Measurements from ENCODE around the gene RBM3. TPM values are rescaled to one million over a fixed set of nuclear protein-coding genes. Genes with fewer than 3 reads are reported as not detected.
A peak's percentile ranks its signal among the peaks of the same experiment; 100 is the strongest.

The RBM3 gene
- total RNA-seq, 1 donor from 2014 or later = 130 TPM

DNA sequence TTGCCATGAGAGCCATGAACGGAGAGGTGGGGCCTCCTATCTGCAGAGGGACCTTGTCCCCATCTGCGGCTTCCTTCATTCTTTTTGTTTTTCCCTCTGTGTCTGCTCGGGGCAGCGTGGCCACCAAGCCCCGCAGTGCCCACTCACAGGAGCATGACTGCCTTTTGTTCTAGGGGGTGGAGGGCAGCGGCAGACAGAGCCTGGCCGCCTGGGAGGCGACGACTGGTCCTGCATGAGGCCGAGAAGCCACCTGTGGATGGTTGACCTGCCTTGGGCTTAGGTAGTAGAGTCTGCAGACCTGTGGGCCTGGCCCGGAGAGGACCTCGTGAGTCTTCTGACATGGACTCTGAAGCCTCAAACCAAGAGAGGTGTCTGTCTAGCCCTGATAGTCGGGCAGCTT, 1.4 kb downstream of the RBM3 start:
- Histone ChIP-seq H3K9ac (no peak overlapping the region), H3K27me3 (no peaks in the 10 kb centered on the region), H3K9me3 (ENCODE audit: low read depth) (no peaks in the 10 kb centered on the region), H3K36me3 (peaks cover 11% of the 10 kb centered on the region), H3K79me2 (ENCODE audit: low read depth) (peaks cover 27% of the 10 kb centered on the region), H3F3A (ENCODE audit: low read depth) (peaks cover 35% of the 10 kb centered on the region), H2AFZ (replicated peaks) (no peak overlapping the region), H3K27ac (no peak overlapping the region), H3K4me1 (no peaks in the 10 kb centered on the region), H4K20me1 (ENCODE audit: low read depth) (no peaks in the 10 kb centered on the region), H3K4me2 (peak overlapping the region; percentile 90), H3K4me3 (peak overlapping the region; percentile 62)
- TF ChIP-seq, protein P1, sequence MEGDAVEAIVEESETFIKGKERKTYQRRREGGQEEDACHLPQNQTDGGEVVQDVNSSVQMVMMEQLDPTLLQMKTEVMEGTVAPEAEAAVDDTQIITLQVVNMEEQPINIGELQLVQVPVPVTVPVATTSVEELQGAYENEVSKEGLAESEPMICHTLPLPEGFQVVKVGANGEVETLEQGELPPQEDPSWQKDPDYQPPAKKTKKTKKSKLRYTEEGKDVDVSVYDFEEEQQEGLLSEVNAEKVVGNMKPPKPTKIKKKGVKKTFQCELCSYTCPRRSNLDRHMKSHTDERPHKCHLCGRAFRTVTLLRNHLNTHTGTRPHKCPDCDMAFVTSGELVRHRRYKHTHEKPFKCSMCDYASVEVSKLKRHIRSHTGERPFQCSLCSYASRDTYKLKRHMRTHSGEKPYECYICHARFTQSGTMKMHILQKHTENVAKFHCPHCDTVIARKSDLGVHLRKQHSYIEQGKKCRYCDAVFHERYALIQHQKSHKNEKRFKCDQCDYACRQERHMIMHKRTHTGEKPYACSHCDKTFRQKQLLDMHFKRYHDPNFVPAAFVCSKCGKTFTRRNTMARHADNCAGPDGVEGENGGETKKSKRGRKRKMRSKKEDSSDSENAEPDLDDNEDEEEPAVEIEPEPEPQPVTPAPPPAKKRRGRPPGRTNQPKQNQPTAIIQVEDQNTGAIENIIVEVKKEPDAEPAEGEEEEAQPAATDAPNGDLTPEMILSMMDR (IDR thresholded peaks at IDR 0.05) = no peak
- TF ChIP-seq EZH2 (IDR thresholded peaks at IDR 0.05) (no peak), EZH2phosphoT487 (IDR thresholded peaks at IDR 0.05) (no peak)
- Mint-ChIP-seq H3K27ac (no peak overlapping the region), H3K4me3 (peak overlapping the region; percentile 90), H3K36me3 (peaks cover 13% of the 10 kb centered on the region), H3K27me3 (ENCODE audit: insufficient read depth, low read depth) (peaks cover 3% of the 10 kb centered on the region), H3K4me1 (no peaks in the 10 kb centered on the region), H3K9me3 (peaks cover 15% of the 10 kb centered on the region)
- no peak for DNase-seq (ENCODE audit: low spot score)

DNA sequence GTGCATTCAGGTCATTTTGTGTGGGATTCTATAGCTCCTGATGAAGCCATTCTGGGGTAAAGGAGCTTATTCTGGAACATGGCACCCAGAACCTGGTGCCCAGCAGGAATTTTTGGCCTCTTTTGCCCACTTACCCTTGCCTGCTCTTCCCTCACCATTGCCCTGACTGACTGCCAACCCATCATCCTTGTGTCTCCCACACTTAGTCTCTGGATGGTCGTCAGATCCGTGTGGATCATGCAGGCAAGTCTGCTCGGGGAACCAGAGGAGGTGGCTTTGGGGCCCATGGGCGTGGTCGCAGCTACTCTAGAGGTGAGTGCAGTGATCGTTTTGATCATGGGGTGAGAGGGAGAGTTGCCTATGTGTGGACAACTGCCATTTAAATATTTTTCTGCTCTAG, 1.8 kb downstream of the RBM3 start:
- Histone ChIP-seq H3K4me1 (no peaks in the 10 kb centered on the region), H3K4me3 (no peak overlapping the region), H3F3A (ENCODE audit: low read depth) (peaks cover 35% of the 10 kb centered on the region), H3K4me2 (peak overlapping the region; percentile 90), H3K36me3 (peaks cover 11% of the 10 kb centered on the region), H3K27ac (no peak overlapping the region), H2AFZ (replicated peaks) (no peak overlapping the region), H3K9ac (no peak overlapping the region), H3K27me3 (no peaks in the 10 kb centered on the region), H3K79me2 (ENCODE audit: low read depth) (peaks cover 27% of the 10 kb centered on the region), H3K9me3 (ENCODE audit: low read depth) (no peaks in the 10 kb centered on the region), H4K20me1 (ENCODE audit: low read depth) (no peaks in the 10 kb centered on the region)
- Mint-ChIP-seq H3K27me3 (ENCODE audit: insufficient read depth, low read depth) (peaks cover 3% of the 10 kb centered on the region), H3K36me3 (peaks cover 13% of the 10 kb centered on the region), H3K4me3 (peak overlapping the region; percentile 24), H3K4me1 (no peaks in the 10 kb centered on the region), H3K27ac (no peak overlapping the region), H3K9me3 (peaks cover 13% of the 10 kb centered on the region)
- no peak for DNase-seq (ENCODE audit: low spot score)
- TF ChIP-seq EZH2phosphoT487 (IDR thresholded peaks at IDR 0.05) (no peak), EZH2 (IDR thresholded peaks at IDR 0.05) (no peak)
- TF ChIP-seq, protein P1 (IDR thresholded peaks at IDR 0.05) = no peak

DNA sequence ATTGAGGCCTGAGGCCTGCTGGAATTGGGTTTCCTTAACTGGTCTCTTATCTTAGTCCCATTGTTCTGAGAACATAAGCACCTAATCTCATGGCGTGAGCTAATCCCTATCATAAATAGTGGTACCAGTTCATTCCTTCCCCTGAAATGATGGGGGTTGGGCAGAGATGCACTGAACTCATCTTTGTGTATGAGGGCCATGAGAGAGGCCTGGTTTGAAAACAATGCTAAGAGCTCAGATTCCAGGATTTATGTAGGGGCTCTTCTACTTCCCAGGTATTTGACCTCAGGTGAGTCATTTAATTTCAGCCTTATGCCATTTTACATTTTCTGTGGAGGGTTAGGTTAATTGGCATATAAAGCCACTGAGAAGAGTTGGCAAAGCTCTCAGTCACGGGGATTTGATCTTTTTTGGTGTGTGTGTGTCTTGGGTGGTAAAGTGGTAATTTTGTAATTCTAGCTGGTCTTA, 4.4 kb downstream of the RBM3 start:
- H3K4me1 ChIP-seq = no peaks in the 10 kb centered on the region
- no peaks in the 10 kb centered on the region for H3K9me3 ChIP-seq (ENCODE audit: low read depth)
- H2AFZ ChIP-seq (replicated peaks) = no peak overlapping the region
- Mint-ChIP-seq H3K4me1 (no peaks in the 10 kb centered on the region), H3K27ac (no peak overlapping the region), H3K27me3 (ENCODE audit: insufficient read depth, low read depth) (peaks cover 2% of the 10 kb centered on the region), H3K4me3 (no peak overlapping the region), H3K9me3 (peaks cover 9% of the 10 kb centered on the region), H3K36me3 (peaks cover 13% of the 10 kb centered on the region)
- no peak overlapping the region for H3K4me2 ChIP-seq
- TF ChIP-seq EZH2phosphoT487 (IDR thresholded peaks at IDR 0.05) (no peak), EZH2 (IDR thresholded peaks at IDR 0.05) (no peak)
- TF ChIP-seq, protein P1 (IDR thresholded peaks at IDR 0.05) = no peak
- H3K4me3 ChIP-seq = no peak overlapping the region
- peaks cover 11% of the 10 kb centered on the region for H3K36me3 ChIP-seq
- H3K9ac ChIP-seq = no peak overlapping the region
- no peak for DNase-seq (ENCODE audit: low spot score)
- no peaks in the 10 kb centered on the region for H4K20me1 ChIP-seq (ENCODE audit: low read depth)
- no peak overlapping the region for H3K27ac ChIP-seq
- H3F3A ChIP-seq (ENCODE audit: low read depth) = peaks cover 35% of the 10 kb centered on the region
- peaks cover 27% of the 10 kb centered on the region for H3K79me2 ChIP-seq (ENCODE audit: low read depth)
- no peaks in the 10 kb centered on the region for H3K27me3 ChIP-seq

Measured in neural progenitor cell (in vitro differentiated cells).